Suppressor macrophage treated with lipopolysaccharide for 4 hours (primary cell): ENCODE data around the gene MYO1A.
A peak's percentile ranks its signal among the peaks of the same experiment; 100 is the strongest.

ENCODE experiments used
- DNase-seq: peaks from one replicate; pipeline ENCODE4 v3.0.0-alpha.2; 2020

Gene MYO1A

GRCh38 chr12:57049890-57050289 lies at the start of gene MYO1A:
TSS of gene MYO1A (minus strand) at chr12:57050129. CDS start at chr12:57048323, 1,806 bp downstream.
- no peak for DNase-seq

- peak; percentile 74 for DNase-seq
Measured at GRCh38 chr12:57099047-57099714, 49.3 kb upstream of the MYO1A start.

GRCh38 chr12:57098546-57098945 lies 48.6 kb upstream of the MYO1A start:
- no peak for DNase-seq

- DNase-seq: no peak
Measured at GRCh38 chr12:57097554-57097835, 47.6 kb upstream of the MYO1A start.

GRCh38 chr12:57096748-57097553 lies 47.0 kb upstream of the MYO1A start:
- DNase-seq: no peak

- DNase-seq: no peak
Measured at GRCh38 chr12:57096099-57096572, 46.2 kb upstream of the MYO1A start.

- no peak for DNase-seq
Measured at GRCh38 chr12:57095440-57095839, 45.5 kb upstream of the MYO1A start.

- no peak for DNase-seq
Measured at GRCh38 chr12:57094208-57095160, 44.6 kb upstream of the MYO1A start.

GRCh38 chr12:57093415-57094207 lies 43.7 kb upstream of the MYO1A start:
- DNase-seq: peak; percentile 67

- DNase-seq: no peak
Measured at GRCh38 chr12:57092876-57093414, 43.0 kb upstream of the MYO1A start.

GRCh38 chr12:57092529-57092862 lies 42.6 kb upstream of the MYO1A start:
- no peak for DNase-seq

GRCh38 chr12:57091638-57092528 lies 42.0 kb upstream of the MYO1A start:
- DNase-seq: no peak

GRCh38 chr12:57090924-57091637 lies 41.2 kb upstream of the MYO1A start:
- no peak for DNase-seq

GRCh38 chr12:57090490-57090889 lies 40.6 kb upstream of the MYO1A start:
- no peak for DNase-seq

- DNase-seq: peak; percentile 55
Measured at GRCh38 chr12:57089271-57090245, 39.6 kb upstream of the MYO1A start.

GRCh38 chr12:57088354-57089270 lies 38.7 kb upstream of the MYO1A start, which contains the start of gene NAB2:
TSS of gene NAB2 (plus strand) at chr12:57089114. CDS start at chr12:57089272, 158 bp downstream.
- peak; percentile 95 for DNase-seq

GRCh38 chr12:57087691-57088353 lies 37.9 kb upstream of the MYO1A start:
- peak; percentile 91 for DNase-seq
